Upper lobe of left lung (tissue), 4 donors: ENCODE measurements around the gene AP1S3.

ENCODE experiments used
- POLR2A ChIP-seq, 4 donors: fragments of 450-650 bp; IDR thresholded peaks; one replicate each; pipeline ENCODE4 v1.5.1; 2016 to 2017; ENCODE audit warnings: antibody characterized with exemption in 4 of 4, mild to moderate bottlenecking in 2 of 4
- POLR2AphosphoS5 ChIP-seq, 2 donors: sonication (generic); formaldehyde crosslinking; IDR thresholded peaks; one replicate each; pipeline ENCODE4 v1.5.1; 2017; ENCODE audit warnings: antibody characterized with exemption in 2 of 2

DNA sequence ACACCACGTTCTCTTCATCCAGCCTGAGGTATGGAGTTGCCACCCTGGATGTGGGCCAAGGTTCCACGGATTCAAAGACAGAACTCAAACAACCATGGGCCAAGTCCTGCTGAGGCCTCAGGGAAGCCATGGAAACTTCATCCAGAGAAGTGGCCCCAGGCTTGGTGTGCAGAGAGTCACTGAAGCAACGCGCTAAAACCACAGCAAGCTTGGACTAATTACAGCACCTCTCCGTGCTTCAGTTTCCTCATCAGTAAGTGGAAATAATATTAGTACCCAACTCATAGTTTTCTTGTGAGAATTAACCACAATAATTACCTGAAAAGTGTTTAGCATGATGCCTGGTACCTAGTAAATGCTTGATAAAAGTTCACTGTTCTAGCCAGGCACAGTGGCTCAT lies 19.2 kb upstream of the AP1S3 start:
- TF ChIP-seq POLR2A (IDR thresholded peaks at IDR 0.05) = no peak
- TF ChIP-seq POLR2AphosphoS5 (IDR thresholded peaks at IDR 0.05) = no peak
